CD4-positive, alpha-beta T cell treated with Interleukin-6 at 100 ng/mL for 8 hours (primary cell): ENCODE measurements around the gene FIP1L1.

Experiments used
- DNase-seq: peaks from one replicate; pipeline ENCODE4 v3.0.0-alpha.2; 2020; ENCODE audit warnings: mixed read lengths, low spot score

Gene FIP1L1

DNA sequence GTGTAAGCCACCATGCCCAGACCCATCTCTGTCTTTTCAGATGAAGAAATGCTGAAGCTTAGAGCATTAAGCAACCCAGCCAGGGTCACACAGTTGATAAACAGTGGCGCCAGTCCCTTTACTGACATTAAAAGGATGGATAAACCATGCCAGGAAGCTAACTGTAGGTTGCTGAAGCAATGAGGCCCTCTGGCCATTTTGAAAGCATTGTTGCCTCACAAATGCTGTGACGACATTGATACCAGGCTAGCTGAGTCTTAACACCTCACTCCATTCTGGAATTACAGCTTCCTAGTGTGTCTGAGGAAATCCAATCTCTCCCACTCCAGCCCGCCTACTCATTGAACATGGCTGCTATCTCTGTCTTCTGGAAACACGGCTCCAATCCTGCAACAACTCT is 124.1 kb downstream of the FIP1L1 start:
- no peak for DNase-seq

GRCh38 chr4:53502094-53502493 is 124.7 kb downstream of the FIP1L1 start:
- no peak for DNase-seq

GRCh38 chr4:53505947-53506346 is 128.5 kb downstream of the FIP1L1 start:
- no peak for DNase-seq

DNA sequence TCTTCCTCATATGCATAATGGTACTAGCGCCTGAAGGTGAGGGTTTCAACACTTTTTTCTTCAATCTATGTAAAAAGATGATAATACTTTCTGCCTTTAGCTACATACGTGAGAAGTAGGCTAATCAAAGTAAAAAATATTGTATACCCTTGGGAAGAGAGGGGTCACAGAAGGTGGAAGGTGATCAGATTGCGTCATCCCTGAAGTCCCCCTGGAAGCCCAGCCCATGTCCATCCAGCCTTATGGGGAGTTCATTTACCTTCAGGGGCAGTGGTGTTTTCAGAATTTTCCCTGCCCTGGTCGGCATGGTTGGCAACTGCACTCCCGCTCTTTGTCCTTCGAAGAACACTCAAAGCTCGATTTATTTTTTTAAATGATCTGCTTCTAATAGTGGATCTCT is 129.6 kb downstream of the FIP1L1 start:
- no peak for DNase-seq

DNA sequence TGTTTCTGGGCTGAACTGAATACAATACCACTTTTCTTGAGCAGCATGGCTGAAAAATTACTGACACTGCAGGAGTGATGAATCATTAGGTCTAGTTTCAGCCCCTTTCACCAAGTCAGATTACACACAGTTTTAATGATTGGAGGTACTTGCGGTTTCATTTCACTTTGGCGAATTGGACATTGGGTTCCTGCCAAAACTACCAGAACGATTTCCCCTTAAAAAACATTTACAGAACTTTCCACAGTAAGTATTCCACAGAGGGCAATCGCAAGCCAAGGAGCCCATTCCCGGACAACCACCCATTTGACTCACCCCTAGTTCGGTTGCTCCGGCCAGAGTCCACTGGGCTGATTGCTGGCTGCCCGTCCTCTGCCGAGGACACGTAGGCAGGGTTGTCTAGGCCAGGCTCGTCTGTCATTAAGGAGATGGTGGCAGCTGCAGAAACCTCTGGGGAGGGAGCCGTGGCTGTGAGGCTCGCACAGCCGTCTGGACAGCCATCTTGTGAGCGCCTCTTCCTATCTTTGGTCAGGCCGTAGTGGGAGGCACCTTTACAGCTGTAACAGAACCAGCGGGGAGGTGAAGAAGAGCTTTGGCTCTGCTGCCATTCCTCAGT is 130.3 kb downstream of the FIP1L1 start:
- DNase-seq = no peak

GRCh38 chr4:53508446-53508845 is 131.0 kb downstream of the FIP1L1 start:
- DNase-seq = no peak

DNA sequence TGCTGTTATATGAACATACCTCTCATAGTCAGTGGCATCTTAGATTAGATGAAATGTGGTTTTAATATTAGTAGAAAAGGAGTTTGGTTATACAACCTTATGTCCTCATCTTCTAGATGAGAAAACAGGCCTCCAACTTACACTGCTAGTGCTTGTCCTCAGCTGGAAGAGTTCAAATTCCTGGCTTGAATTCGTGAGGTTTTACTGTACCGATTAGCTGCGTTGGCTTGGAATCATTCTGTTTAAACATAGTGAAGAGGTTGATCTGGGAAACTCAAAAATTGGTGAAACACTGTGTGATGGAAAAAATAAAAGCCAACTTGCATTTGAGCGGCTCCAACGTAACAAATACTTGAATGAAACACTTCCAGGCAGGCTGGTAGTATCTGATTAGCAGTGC is 132.9 kb downstream of the FIP1L1 start:
- no peak for DNase-seq
